ENCODE data around the gene CDC42BPB.

- TF ChIP-seq CTCF (conservative IDR thresholded peaks at IDR 0.05 in 1 of 2, IDR thresholded peaks at IDR 0.05 in 1 of 2; ENCODE audit: low read depth in 1 of 2, low read length in 2 of 2) (no peak), EZH2 (IDR thresholded peaks at IDR 0.05; ENCODE audit: low read length, missing control alignments) (no peak)
These were observed 25.8 kb downstream of the CDC42BPB start for GRCh38 chr14:103031566-103031911.

Data from fibroblast of lung (primary cell).